Activated B cell treated with CpG ODN at 0.5 μM for 24 hours (primary cell): ENCODE measurements around the gene LAMA3. TPM values are rescaled to one million over a fixed set of nuclear protein-coding genes. Genes with fewer than 3 reads are reported as not detected.
"Not testable (repeated sequence)": the region's sequence is repeated elsewhere in the genome, so short reads cannot be mapped to it uniquely, and the experiment has no call there.

ENCODE experiments used
- ATAC-seq: fragments of 200-7000 bp; cut with Tn5 transposase; one replicate; pipeline ENCODE4 v1.10.0; 2021; ENCODE audit warnings: low read depth, mild to moderate bottlenecking, moderate library complexity
- CTCF ChIA-PET: fragments of 350-600 bp; sonication (Branson Sonifier 250); formaldehyde crosslinking; loops from one replicate; lab custom pipeline; 2021; ENCODE audit warnings: antibody characterized with exemption; lab: Charles Lee
- POLR2A ChIA-PET: fragments of 350-600 bp; sonication (Branson Sonifier 250); formaldehyde crosslinking; loops from one replicate; lab custom pipeline; 2021; ENCODE audit warnings: antibody characterized with exemption; lab: Charles Lee
- DNase-seq: peaks from one replicate; pipeline ENCODE4 v3.0.0; 2022
- H3K27ac Mint-ChIP-seq: one replicate; pipeline ENCODE4 v1.8.0; 2020; ENCODE audit warnings: mixed read lengths
- H3K27me3 Mint-ChIP-seq: one replicate; pipeline ENCODE4 v1.8.0; 2021; ENCODE audit warnings: mixed read lengths
- H3K36me3 Mint-ChIP-seq: one replicate; pipeline ENCODE4 v1.8.0; 2021; ENCODE audit warnings: low read depth, mixed read lengths
- H3K4me1 Mint-ChIP-seq: one replicate; pipeline ENCODE4 v1.8.0; 2021; ENCODE audit warnings: mixed read lengths
- H3K4me3 Mint-ChIP-seq: one replicate; pipeline ENCODE4 v1.8.0; 2020; ENCODE audit warnings: mild to moderate bottlenecking, mixed read lengths
- H3K9me3 Mint-ChIP-seq: one replicate; pipeline ENCODE4 v1.8.0; 2020; ENCODE audit warnings: mixed read lengths
- CTCF ChIP-seq: fragments of 200-600 bp; IDR thresholded peaks from one replicate; pipeline ENCODE4 v1.8.0; 2022; ENCODE audit warnings: antibody characterized with exemption, mild to moderate bottlenecking
- intact Hi-C: fragments of 100-400 bp; cut with micrococcal nuclease; formaldehyde crosslinking; loops from one replicate; pipeline ENCODE4 v1.15.1; 2024
- total RNA-seq: library from RNA; stranded (reverse); gene quantifications from 2 replicates; pipeline ENCODE4 v1.2.3, GENCODE V29; 2022

The LAMA3 gene
- total RNA-seq, 1 donor from 2014 or later, result not detected

GRCh38 chr18:23710068-23710527, 20.8 kb downstream of the LAMA3 start:
- no peak overlapping the region for H3K4me3 Mint-ChIP-seq
- POLR2A ChIA-PET, result no interaction called here

GRCh38 chr18:23710946-23711345, 21.7 kb downstream of the LAMA3 start:
- intact Hi-C loops, result no loop called here
- DNase-seq (no peak), ATAC-seq (no peak)
- TF ChIP-seq CTCF, result no peak
- ChIA-PET CTCF (no interaction called here), POLR2A (no interaction called here)
- H3K27ac Mint-ChIP-seq, result no peak overlapping the region
- H3K27me3 Mint-ChIP-seq, result peaks cover 19% of the 10 kb centered on the region
- no peaks in the 10 kb centered on the region for H3K4me1 Mint-ChIP-seq
- H3K4me3 Mint-ChIP-seq, result no peak overlapping the region
- no peaks in the 10 kb centered on the region for H3K9me3 Mint-ChIP-seq
- no peaks in the 10 kb centered on the region for H3K36me3 Mint-ChIP-seq

More at GRCh38 chr18:23710068-23710527, 20.8 kb downstream of the LAMA3 start:
- Mint-ChIP-seq H3K9me3 (no peaks in the 10 kb centered on the region), H3K36me3 (no peaks in the 10 kb centered on the region), H3K27ac (no peak overlapping the region), H3K27me3 (peaks cover 19% of the 10 kb centered on the region), H3K4me1 (no peaks in the 10 kb centered on the region)
- ATAC-seq (no peak), DNase-seq (no peak)
- CTCF ChIA-PET, result no interaction called here
- intact Hi-C loops, result no loop called here
- TF ChIP-seq CTCF, result no peak

- Mint-ChIP-seq H3K27me3 (peaks cover 19% of the 10 kb centered on the region), H3K27ac (no peak overlapping the region), H3K4me1 (no peaks in the 10 kb centered on the region), H3K4me3 (no peak overlapping the region), H3K36me3 (no peaks in the 10 kb centered on the region), H3K9me3 (no peaks in the 10 kb centered on the region)
- DNase-seq (no peak), ATAC-seq (no peak)
- ChIA-PET POLR2A (no interaction called here), CTCF (no interaction called here)
- no peak for TF ChIP-seq CTCF
- intact Hi-C loops, result no loop called here
Observed at GRCh38 chr18:23711426-23711825, 22.2 kb downstream of the LAMA3 start.

- intact Hi-C loops, result no loop called here
- H3K4me1 Mint-ChIP-seq, result no peaks in the 10 kb centered on the region
- no peak for TF ChIP-seq CTCF
- DNase-seq, result no peak
- no peak overlapping the region for H3K27ac Mint-ChIP-seq
- CTCF ChIA-PET, result interaction anchor here (0.7 kb wide), 1 partner anchor 398 kb away, joined by 3 read pairs; no protein-coding TSS in a partner anchor
- H3K4me3 Mint-ChIP-seq, result no peak overlapping the region
- H3K36me3 Mint-ChIP-seq, result no peaks in the 10 kb centered on the region
- no peaks in the 10 kb centered on the region for H3K9me3 Mint-ChIP-seq
- peaks cover 15% of the 10 kb centered on the region for H3K27me3 Mint-ChIP-seq
- ATAC-seq, result no peak
- POLR2A ChIA-PET, result no interaction called here
Observed at GRCh38 chr18:23712445-23712844, 23.2 kb downstream of the LAMA3 start.

- CTCF ChIA-PET, result no interaction called here
- Mint-ChIP-seq H3K27me3 (peaks cover 14% of the 10 kb centered on the region), H3K27ac (no peak overlapping the region), H3K36me3 (no peaks in the 10 kb centered on the region), H3K4me1 (no peaks in the 10 kb centered on the region), H3K9me3 (no peaks in the 10 kb centered on the region), H3K4me3 (no peak overlapping the region)
- no peak for TF ChIP-seq CTCF
- intact Hi-C loops, result no loop called here
- DNase-seq (no peak), ATAC-seq (no peak)
- POLR2A ChIA-PET, result no interaction called here
Observed at GRCh38 chr18:23714576-23714975, 25.3 kb downstream of the LAMA3 start.

GRCh38 chr18:23716079-23716478, 26.8 kb downstream of the LAMA3 start:
- POLR2A ChIA-PET, H3K27ac Mint-ChIP-seq: not testable (repeated sequence)

More at GRCh38 chr18:23716079-23716478, 26.8 kb downstream of the LAMA3 start:
- DNase-seq, H3K36me3 Mint-ChIP-seq, intact Hi-C loops, ATAC-seq, CTCF ChIA-PET, H3K27me3 Mint-ChIP-seq, H3K4me1 Mint-ChIP-seq, H3K4me3 Mint-ChIP-seq, H3K9me3 Mint-ChIP-seq: not testable (repeated sequence)
